Measurements from ENCODE around the gene NAV2.

- TF ChIP-seq POLR2A (IDR thresholded peaks at IDR 0.05) (no peak), CTCF (IDR thresholded peaks at IDR 0.05) (no peak)
These were observed 240.7 kb downstream of the NAV2 start for GRCh38 chr11:19953336-19953735.
